Measurements from ENCODE around the gene PER3. TPM values are rescaled to one million over a fixed set of nuclear protein-coding genes. Genes with fewer than 3 reads are reported as not detected.

The PER3 gene
- total RNA-seq, 3 donors from 2014 or later (not counting 1 experiment from before 2014, with no cell fraction given): 9.1 to 20.8 (median 19.2) TPM

DNA sequence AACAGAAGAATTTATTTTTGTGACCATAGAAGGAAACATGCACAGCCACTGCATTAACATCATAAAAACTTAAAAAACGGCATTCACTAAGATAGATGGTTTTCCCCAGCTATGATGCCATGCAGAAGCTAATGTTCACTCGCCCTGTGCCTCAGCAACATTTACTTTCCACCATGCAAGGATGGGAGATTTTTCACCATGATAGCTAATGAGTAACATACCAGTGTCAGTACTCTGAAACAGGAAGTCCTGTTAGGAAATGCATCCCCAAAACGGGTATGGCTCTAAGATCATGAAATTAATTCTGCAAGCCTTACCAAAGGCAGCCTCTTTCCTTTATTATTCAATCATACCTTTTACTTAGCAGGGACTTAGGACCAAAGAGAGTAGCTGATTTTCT is 30.4 kb upstream of the PER3 start:
- TF ChIP-seq, protein P1, sequence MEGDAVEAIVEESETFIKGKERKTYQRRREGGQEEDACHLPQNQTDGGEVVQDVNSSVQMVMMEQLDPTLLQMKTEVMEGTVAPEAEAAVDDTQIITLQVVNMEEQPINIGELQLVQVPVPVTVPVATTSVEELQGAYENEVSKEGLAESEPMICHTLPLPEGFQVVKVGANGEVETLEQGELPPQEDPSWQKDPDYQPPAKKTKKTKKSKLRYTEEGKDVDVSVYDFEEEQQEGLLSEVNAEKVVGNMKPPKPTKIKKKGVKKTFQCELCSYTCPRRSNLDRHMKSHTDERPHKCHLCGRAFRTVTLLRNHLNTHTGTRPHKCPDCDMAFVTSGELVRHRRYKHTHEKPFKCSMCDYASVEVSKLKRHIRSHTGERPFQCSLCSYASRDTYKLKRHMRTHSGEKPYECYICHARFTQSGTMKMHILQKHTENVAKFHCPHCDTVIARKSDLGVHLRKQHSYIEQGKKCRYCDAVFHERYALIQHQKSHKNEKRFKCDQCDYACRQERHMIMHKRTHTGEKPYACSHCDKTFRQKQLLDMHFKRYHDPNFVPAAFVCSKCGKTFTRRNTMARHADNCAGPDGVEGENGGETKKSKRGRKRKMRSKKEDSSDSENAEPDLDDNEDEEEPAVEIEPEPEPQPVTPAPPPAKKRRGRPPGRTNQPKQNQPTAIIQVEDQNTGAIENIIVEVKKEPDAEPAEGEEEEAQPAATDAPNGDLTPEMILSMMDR (IDR thresholded peaks at IDR 0.05): no peak
- Mint-ChIP-seq H3K9me3 (no peaks in the 10 kb centered on the region), H3K27me3 (ENCODE audit: low read depth in 2 of 2) (no peaks in the 10 kb centered on the region), H3K27ac (peak overlapping the region in 1 of 2 donors; percentile 29), H3K4me3 (no peak overlapping the region), H3K36me3 (no peaks in the 10 kb centered on the region), H3K4me1 (peaks cover 9 to 14% of the 10 kb centered on the region in 2 donors)
- peaks cover 4% of the 10 kb centered on the region for H3K4me1 ChIP-seq (ENCODE audit: control insufficient read depth, insufficient read depth, low read length)
- no peaks in the 10 kb centered on the region for H3K9me3 ChIP-seq (ENCODE audit: control insufficient read depth, insufficient read depth, low read length)
- no peaks in the 10 kb centered on the region for H3K36me3 ChIP-seq (ENCODE audit: control insufficient read depth, insufficient read depth, low read length)
- H3K27ac ChIP-seq (ENCODE audit: low read length): no peak overlapping the region
- ATAC-seq: no peak
- no peak for DNase-seq
- WGBS (ENCODE audit: insufficient coverage): 41% methylated on average over 3 of the region's 3 CpGs
- no peak overlapping the region for H3K4me3 ChIP-seq (ENCODE audit: low read length)
- intact Hi-C loops (cut with micrococcal nuclease): loop anchor here (1.0 kb wide), 1 partner anchor 86 kb away; no protein-coding TSS in a partner anchor
- no peaks in the 10 kb centered on the region for H3K27me3 ChIP-seq (ENCODE audit: control insufficient read depth, insufficient read depth, low read length)

GRCh38 chr1:7754234-7754633 is 29.9 kb upstream of the PER3 start:
- H3K9me3 Mint-ChIP-seq: no peaks in the 10 kb centered on the region
- H3K27ac Mint-ChIP-seq: peak overlapping the region; percentile 29 to 32
- no peak overlapping the region for H3K27ac ChIP-seq (ENCODE audit: low read length)
- H3K9me3 ChIP-seq (ENCODE audit: control insufficient read depth, insufficient read depth, low read length): no peaks in the 10 kb centered on the region
- DNase-seq: no peak
- TF ChIP-seq, protein P1 (IDR thresholded peaks at IDR 0.05): no peak
- H3K36me3 Mint-ChIP-seq: no peaks in the 10 kb centered on the region
- WGBS (ENCODE audit: insufficient coverage): no CpG with 5 or more reads among the region's 3 CpGs
- no peak overlapping the region for H3K4me3 ChIP-seq (ENCODE audit: low read length)
- no peaks in the 10 kb centered on the region for H3K27me3 Mint-ChIP-seq (ENCODE audit: low read depth in 2 of 2)
- no peaks in the 10 kb centered on the region for H3K36me3 ChIP-seq (ENCODE audit: control insufficient read depth, insufficient read depth, low read length)
- intact Hi-C loops (cut with micrococcal nuclease): no loop called here
- H3K27me3 ChIP-seq (ENCODE audit: control insufficient read depth, insufficient read depth, low read length): no peaks in the 10 kb centered on the region
- peak overlapping the region; percentile 18 for H3K4me3 Mint-ChIP-seq
- H3K4me1 ChIP-seq (ENCODE audit: control insufficient read depth, insufficient read depth, low read length): peaks cover 4% of the 10 kb centered on the region
- no peak for ATAC-seq
- peaks cover 9 to 14% of the 10 kb centered on the region in 2 donors for H3K4me1 Mint-ChIP-seq

DNA sequence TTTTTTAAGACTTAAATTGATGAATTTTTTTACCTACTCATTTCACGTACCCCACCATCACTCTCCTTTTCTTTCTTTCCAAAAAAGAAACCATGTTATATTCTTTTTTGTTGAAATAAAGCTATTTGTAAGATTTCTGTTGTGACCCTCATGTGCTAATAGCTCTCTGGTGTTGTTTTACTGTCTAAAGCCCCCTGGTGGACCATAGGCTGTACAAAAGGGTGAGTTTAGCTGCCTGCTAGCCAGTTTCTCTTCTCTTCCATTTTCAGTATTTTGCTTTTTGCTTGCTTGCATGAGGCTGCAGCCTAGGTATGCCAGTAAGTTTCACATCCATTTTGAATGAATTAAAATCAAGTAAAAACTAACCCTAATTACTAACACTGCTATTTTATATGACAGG is 28.6 kb upstream of the PER3 start:
- TF ChIP-seq, protein P1 (IDR thresholded peaks at IDR 0.05): no peak
- no CpG with 5 or more reads among the region's 1 CpG for WGBS (ENCODE audit: insufficient coverage)
- H3K4me3 Mint-ChIP-seq: no peak overlapping the region

DNA sequence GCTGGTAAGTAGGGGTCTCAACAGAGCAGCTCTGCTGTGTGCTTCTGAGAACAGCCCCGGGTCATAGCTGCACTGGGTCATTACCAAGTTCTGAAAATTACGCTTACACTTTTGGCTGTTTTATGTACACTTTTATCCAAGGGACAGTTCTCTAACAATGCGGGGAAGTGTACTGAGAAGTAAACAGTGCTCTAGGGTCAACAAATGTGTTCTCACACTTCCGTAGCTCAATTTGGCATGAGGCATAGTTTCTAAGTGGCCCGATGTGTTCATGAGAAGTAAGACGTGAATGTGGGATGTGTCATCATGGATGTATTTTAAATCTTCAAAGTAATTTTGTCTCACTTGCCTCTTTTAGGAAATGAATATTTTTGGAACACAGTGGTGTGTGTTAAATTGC is 23.8 kb upstream of the PER3 start:
- H3K27ac Mint-ChIP-seq: no peak overlapping the region

More for the DNA sequence above, 28.6 kb upstream of the PER3 start:
- Histone ChIP-seq H3K9me3 (ENCODE audit: control insufficient read depth, insufficient read depth, low read length) (no peaks in the 10 kb centered on the region), H3K36me3 (ENCODE audit: control insufficient read depth, insufficient read depth, low read length) (no peaks in the 10 kb centered on the region), H3K4me3 (ENCODE audit: low read length) (no peak overlapping the region), H3K27ac (ENCODE audit: low read length) (no peak overlapping the region), H3K4me1 (ENCODE audit: control insufficient read depth, insufficient read depth, low read length) (peaks cover 4% of the 10 kb centered on the region), H3K27me3 (ENCODE audit: control insufficient read depth, insufficient read depth, low read length) (no peaks in the 10 kb centered on the region)
- Mint-ChIP-seq H3K4me1 (peaks cover 9 to 14% of the 10 kb centered on the region in 2 donors), H3K27ac (no peak overlapping the region), H3K36me3 (no peaks in the 10 kb centered on the region), H3K27me3 (ENCODE audit: low read depth in 2 of 2) (peaks cover 0 to 3% of the 10 kb centered on the region in 2 donors), H3K9me3 (no peaks in the 10 kb centered on the region)
- peak in 1 of 3 donors; percentile 47 for ATAC-seq
- DNase-seq: no peak
- intact Hi-C loops (cut with micrococcal nuclease): no loop called here

More for the DNA sequence above, 23.8 kb upstream of the PER3 start:
- 90% methylated on average over 6 of the region's 6 CpGs for WGBS (ENCODE audit: insufficient coverage)
- Histone ChIP-seq H3K36me3 (ENCODE audit: control insufficient read depth, insufficient read depth, low read length) (no peaks in the 10 kb centered on the region), H3K27ac (ENCODE audit: low read length) (no peak overlapping the region), H3K27me3 (ENCODE audit: control insufficient read depth, insufficient read depth, low read length) (no peaks in the 10 kb centered on the region), H3K4me1 (ENCODE audit: control insufficient read depth, insufficient read depth, low read length) (no peaks in the 10 kb centered on the region), H3K4me3 (ENCODE audit: low read length) (no peak overlapping the region), H3K9me3 (ENCODE audit: control insufficient read depth, insufficient read depth, low read length) (no peaks in the 10 kb centered on the region)
- peaks cover 3 to 16% of the 10 kb centered on the region in 2 donors for H3K27me3 Mint-ChIP-seq (ENCODE audit: low read depth in 2 of 2)
- H3K4me3 Mint-ChIP-seq: no peak overlapping the region
- no peaks in the 10 kb centered on the region for H3K36me3 Mint-ChIP-seq
- DNase-seq (no peak), ATAC-seq (no peak)
- intact Hi-C loops (cut with micrococcal nuclease): no loop called here
- H3K4me1 Mint-ChIP-seq: no peaks in the 10 kb centered on the region
- TF ChIP-seq, protein P1 (IDR thresholded peaks at IDR 0.05): no peak
- no peaks in the 10 kb centered on the region for H3K9me3 Mint-ChIP-seq

Data from natural killer cell (primary cell).